ENCODE results near the gene CORO1C. TPM values are rescaled to one million over a fixed set of nuclear protein-coding genes. Genes with fewer than 3 reads are reported as not detected.

Gene CORO1C
- total RNA-seq, 1 experiment from 2014 or later: 208 TPM

DNA sequence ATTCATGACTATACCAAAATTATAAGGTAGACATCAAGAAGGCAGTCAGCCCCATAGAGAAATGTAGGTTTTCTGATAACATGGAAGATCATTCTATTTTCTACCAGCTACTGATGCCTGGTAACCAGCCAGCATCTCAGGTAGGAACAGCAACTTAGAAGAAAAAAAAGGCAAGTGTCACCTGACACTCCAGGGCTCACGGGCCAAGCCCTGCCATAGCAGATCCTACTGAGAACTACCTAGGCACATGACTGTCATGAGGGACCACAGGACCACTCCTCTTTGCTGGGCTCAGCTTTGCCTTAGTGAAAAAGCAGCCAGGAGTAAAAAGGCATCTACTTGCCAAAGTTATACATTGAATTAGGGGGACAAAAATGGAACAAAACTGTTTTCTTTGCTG, 33.4 kb downstream of the CORO1C start:
- Histone ChIP-seq H3K4me1 (ENCODE audit: insufficient read depth, low read length, poor library complexity, severe bottlenecking) (peaks cover 42% of the 10 kb centered on the region), H3K27me3 (replicated peaks; ENCODE audit: insufficient read depth, low read depth, low read length, poor library complexity) (no peaks in the 10 kb centered on the region), H3K27ac (ENCODE audit: low read depth, low read length, poor library complexity, severe bottlenecking) (no peak overlapping the region), H3K4me3 (ENCODE audit: low read depth, low read length, poor library complexity, severe bottlenecking) (no peak overlapping the region), H3K9me3 (ENCODE audit: low read depth, low read length, poor library complexity, severe bottlenecking) (no peaks in the 10 kb centered on the region), H3K36me3 (ENCODE audit: insufficient read depth, low read length, poor library complexity, severe bottlenecking) (peaks cover 30% of the 10 kb centered on the region)
- BruUV-seq (replicated peaks): no TSS peak
- ChIA-PET POLR2A (ENCODE audit: low non-redundant PET) (no interaction called here), CTCF (no interaction called here)
- DNase-seq (ENCODE audit: low spot score): no peak
- intact Hi-C loops (cut with micrococcal nuclease; ENCODE audit: unreplicated experiment): no loop called here
- TF ChIP-seq EZH2 (IDR thresholded peaks at IDR 0.05; ENCODE audit: borderline replicate concordance, low read depth, low read length, poor library complexity, severe bottlenecking): no peak
- TF ChIP-seq, protein P1, sequence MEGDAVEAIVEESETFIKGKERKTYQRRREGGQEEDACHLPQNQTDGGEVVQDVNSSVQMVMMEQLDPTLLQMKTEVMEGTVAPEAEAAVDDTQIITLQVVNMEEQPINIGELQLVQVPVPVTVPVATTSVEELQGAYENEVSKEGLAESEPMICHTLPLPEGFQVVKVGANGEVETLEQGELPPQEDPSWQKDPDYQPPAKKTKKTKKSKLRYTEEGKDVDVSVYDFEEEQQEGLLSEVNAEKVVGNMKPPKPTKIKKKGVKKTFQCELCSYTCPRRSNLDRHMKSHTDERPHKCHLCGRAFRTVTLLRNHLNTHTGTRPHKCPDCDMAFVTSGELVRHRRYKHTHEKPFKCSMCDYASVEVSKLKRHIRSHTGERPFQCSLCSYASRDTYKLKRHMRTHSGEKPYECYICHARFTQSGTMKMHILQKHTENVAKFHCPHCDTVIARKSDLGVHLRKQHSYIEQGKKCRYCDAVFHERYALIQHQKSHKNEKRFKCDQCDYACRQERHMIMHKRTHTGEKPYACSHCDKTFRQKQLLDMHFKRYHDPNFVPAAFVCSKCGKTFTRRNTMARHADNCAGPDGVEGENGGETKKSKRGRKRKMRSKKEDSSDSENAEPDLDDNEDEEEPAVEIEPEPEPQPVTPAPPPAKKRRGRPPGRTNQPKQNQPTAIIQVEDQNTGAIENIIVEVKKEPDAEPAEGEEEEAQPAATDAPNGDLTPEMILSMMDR (conservative IDR thresholded peaks at IDR 0.05; ENCODE audit: low read depth, low read length): no peak

DNA sequence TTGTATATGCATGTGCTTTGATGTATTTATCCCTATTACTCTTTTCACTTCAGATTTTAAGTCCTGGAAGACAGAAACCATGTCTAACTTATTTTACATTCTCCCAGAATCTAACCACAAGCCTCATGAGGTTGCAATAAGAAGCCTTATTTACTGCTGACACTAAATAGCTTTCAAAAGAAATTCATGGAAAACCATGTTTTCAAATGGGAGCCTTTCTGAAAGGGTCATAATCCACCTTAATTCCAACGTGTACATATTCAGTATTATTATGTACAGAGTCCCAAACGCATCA, 34.4 kb downstream of the CORO1C start:
- ChIA-PET CTCF (no interaction called here), POLR2A (ENCODE audit: low non-redundant PET) (no interaction called here)
- H3K27me3 ChIP-seq (replicated peaks; ENCODE audit: insufficient read depth, low read depth, low read length, poor library complexity): no peaks in the 10 kb centered on the region
- no peak overlapping the region for H3K27ac ChIP-seq (ENCODE audit: low read depth, low read length, poor library complexity, severe bottlenecking)
- BruUV-seq (replicated peaks): no TSS peak
- H3K4me1 ChIP-seq (ENCODE audit: insufficient read depth, low read length, poor library complexity, severe bottlenecking): peaks cover 41% of the 10 kb centered on the region
- no peaks in the 10 kb centered on the region for H3K9me3 ChIP-seq (ENCODE audit: low read depth, low read length, poor library complexity, severe bottlenecking)
- H3K36me3 ChIP-seq (ENCODE audit: insufficient read depth, low read length, poor library complexity, severe bottlenecking): peaks cover 30% of the 10 kb centered on the region
- intact Hi-C loops (cut with micrococcal nuclease; ENCODE audit: unreplicated experiment): no loop called here
- TF ChIP-seq, protein P1 (conservative IDR thresholded peaks at IDR 0.05; ENCODE audit: low read depth, low read length): no peak
- TF ChIP-seq EZH2 (IDR thresholded peaks at IDR 0.05; ENCODE audit: borderline replicate concordance, low read depth, low read length, poor library complexity, severe bottlenecking): no peak
- H3K4me3 ChIP-seq (ENCODE audit: low read depth, low read length, poor library complexity, severe bottlenecking): no peak overlapping the region
- no peak for DNase-seq (ENCODE audit: low spot score)

DNA sequence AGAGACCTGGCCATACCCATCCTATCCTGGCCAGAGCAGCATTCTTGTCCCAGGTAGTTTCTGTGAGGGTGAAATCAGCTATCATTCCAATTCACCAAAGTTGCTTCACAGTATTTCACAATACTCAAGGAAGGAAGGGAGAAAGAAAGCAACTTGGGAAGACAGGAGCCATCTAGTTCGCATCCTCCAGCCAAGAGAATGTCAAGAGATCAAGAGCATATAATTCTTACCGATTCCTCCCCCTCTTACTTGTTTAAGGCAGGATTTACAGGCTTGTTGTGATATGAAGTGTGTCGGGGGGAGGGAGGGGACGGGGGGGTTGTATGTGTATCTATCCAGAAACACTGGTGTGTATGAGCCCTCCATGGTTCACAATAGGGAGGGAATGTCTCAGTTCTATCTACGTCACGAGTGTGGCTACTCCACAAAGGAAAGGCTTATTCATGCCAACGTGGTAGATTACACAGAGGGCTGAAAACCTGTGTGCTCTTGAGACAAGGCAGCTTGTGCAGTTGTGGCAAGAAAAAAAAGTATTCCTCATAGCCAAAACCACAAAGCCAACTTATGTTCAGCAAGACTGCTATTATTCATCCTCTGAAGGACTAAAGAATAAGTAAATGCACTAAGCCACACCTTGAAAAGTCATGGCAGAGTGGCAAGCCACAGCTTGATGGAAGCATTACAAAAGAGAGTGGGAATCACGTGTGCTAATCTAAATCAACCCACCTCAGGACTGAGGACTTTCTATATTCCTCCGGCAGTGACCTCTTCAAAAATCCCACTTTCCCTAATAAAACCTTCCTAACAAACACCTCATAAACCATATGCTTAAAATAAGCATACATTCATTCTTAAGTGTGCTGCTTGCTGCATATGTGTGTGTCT, 35.0 kb downstream of the CORO1C start:
- POLR2A ChIA-PET (ENCODE audit: low non-redundant PET): no interaction called here
- Histone ChIP-seq H3K9me3 (ENCODE audit: low read depth, low read length, poor library complexity, severe bottlenecking) (no peaks in the 10 kb centered on the region), H3K27ac (ENCODE audit: low read depth, low read length, poor library complexity, severe bottlenecking) (no peak overlapping the region), H3K36me3 (ENCODE audit: insufficient read depth, low read length, poor library complexity, severe bottlenecking) (peaks cover 30% of the 10 kb centered on the region), H3K4me1 (ENCODE audit: insufficient read depth, low read length, poor library complexity, severe bottlenecking) (peaks cover 41% of the 10 kb centered on the region), H3K27me3 (replicated peaks; ENCODE audit: insufficient read depth, low read depth, low read length, poor library complexity) (no peaks in the 10 kb centered on the region), H3K4me3 (ENCODE audit: low read depth, low read length, poor library complexity, severe bottlenecking) (no peak overlapping the region)
- DNase-seq (ENCODE audit: low spot score): no peak
- intact Hi-C loops (cut with micrococcal nuclease; ENCODE audit: unreplicated experiment): no loop called here
- no TSS peak for BruUV-seq (replicated peaks)
- CTCF ChIA-PET: no interaction called here
- no peak for TF ChIP-seq EZH2 (IDR thresholded peaks at IDR 0.05; ENCODE audit: borderline replicate concordance, low read depth, low read length, poor library complexity, severe bottlenecking)
- TF ChIP-seq, protein P1 (conservative IDR thresholded peaks at IDR 0.05; ENCODE audit: low read depth, low read length): no peak
